Peyer's patch (tissue), 4 donors: ENCODE measurements around the gene RCVRN. TPM values are rescaled to one million over a fixed set of nuclear protein-coding genes. Genes with fewer than 3 reads are reported as not detected.

Experiments
- DNase-seq, 3 donors: peaks; one replicate each; pipeline ENCODE4 v3.0.0-alpha.2; 2017 to 2019
- H3K27ac ChIP-seq, 4 donors: fragments of 200-600 bp; sonication (generic); one replicate each; pipeline ENCODE4 v1.5.1; 2016 to 2019
- H3K27me3 ChIP-seq, 2 donors: fragments of 200-600 bp; sonication (generic); one replicate each; pipeline ENCODE4 v1.5.1; 2019
- H3K36me3 ChIP-seq, 3 donors: fragments of 200-600 bp; sonication (generic); one replicate each; pipeline ENCODE4 v1.5.1; 2016 to 2019
- H3K4me1 ChIP-seq, 4 donors: fragments of 200-600 bp; sonication (generic); one replicate each; pipeline ENCODE4 v1.5.1; 2016 to 2019
- H3K4me3 ChIP-seq, 4 donors: fragments of 200-600 bp; sonication (generic); 1 replicate in 3 of 4; 2 replicates in 1 of 4; pipeline ENCODE4 v1.5.1; 2016 to 2019; ENCODE audit warnings: mild to moderate bottlenecking in 1 of 4
- H3K9me3 ChIP-seq, 4 donors: fragments of 200-600 bp; sonication (generic); one replicate each; pipeline ENCODE4 v1.5.1; 2016 to 2019; ENCODE audit warnings: mild to moderate bottlenecking in 1 of 4
- POLR2A ChIP-seq, 2 donors: fragments of 450-650 bp; IDR thresholded peaks; one replicate each; pipeline ENCODE4 v1.5.1; 2017; ENCODE audit warnings: antibody characterized with exemption in 2 of 2, mild to moderate bottlenecking in 2 of 2, moderate library complexity in 2 of 2
- total RNA-seq, 4 donors: library from RNA; depleted of rRNA; stranded (reverse); fragments of >200 nt; gene quantifications; one replicate each; pipeline ENCODE4 v1.1.0, GENCODE V29; 2016
- TF ChIP-seq, protein P1 (sequence below), 6 experiments: fragments of 450-650 bp in 4 of 6; fragments of 200-600 bp in 2 of 6; sonication (generic) in 1 of 6; IDR thresholded peaks; one replicate each; pipeline ENCODE4 v1.5.1; 2017 to 2019; ENCODE audit warnings: antibody characterized with exemption in 6 of 6, mild to moderate bottlenecking in 3 of 6, moderate library complexity in 1 of 6

RCVRN gene
- total RNA-seq, 4 donors from 2014 or later = not detected

DNA sequence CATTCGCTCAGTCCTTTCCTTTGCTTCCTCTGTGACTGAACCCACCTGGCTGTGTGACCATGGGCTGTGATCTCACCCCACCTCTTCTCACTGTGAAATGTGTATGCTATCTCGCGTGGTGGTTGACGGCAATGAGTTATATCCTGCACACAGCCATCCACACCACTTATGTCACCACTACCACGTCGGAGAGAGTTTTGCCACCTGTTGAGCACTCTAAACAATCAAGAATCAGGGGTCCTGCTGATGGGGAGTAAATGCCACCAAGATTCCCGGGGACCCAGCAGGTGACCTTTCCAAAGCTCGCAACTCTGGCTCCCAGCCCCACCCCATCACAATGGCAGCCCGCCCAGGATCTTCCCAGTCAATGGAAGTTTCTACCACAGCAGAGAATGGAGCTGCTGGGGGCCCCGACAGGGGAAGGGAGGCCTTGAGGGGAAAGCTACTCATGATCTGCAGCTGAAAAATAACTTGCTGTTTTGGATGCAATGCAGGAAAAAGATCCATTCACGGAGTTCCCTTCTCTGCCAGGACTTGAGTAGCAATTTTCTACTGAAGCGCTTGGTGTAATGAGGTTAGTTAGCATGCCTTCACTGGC is 26.2 kb upstream of the RCVRN start:
- TF ChIP-seq POLR2A (IDR thresholded peaks at IDR 0.05) = no peak
- TF ChIP-seq, protein P1, sequence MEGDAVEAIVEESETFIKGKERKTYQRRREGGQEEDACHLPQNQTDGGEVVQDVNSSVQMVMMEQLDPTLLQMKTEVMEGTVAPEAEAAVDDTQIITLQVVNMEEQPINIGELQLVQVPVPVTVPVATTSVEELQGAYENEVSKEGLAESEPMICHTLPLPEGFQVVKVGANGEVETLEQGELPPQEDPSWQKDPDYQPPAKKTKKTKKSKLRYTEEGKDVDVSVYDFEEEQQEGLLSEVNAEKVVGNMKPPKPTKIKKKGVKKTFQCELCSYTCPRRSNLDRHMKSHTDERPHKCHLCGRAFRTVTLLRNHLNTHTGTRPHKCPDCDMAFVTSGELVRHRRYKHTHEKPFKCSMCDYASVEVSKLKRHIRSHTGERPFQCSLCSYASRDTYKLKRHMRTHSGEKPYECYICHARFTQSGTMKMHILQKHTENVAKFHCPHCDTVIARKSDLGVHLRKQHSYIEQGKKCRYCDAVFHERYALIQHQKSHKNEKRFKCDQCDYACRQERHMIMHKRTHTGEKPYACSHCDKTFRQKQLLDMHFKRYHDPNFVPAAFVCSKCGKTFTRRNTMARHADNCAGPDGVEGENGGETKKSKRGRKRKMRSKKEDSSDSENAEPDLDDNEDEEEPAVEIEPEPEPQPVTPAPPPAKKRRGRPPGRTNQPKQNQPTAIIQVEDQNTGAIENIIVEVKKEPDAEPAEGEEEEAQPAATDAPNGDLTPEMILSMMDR (IDR thresholded peaks at IDR 0.05) = no peak
- DNase-seq = no peak
- Histone ChIP-seq H3K27me3 (no peaks in the 10 kb centered on the region), H3K4me1 (no peaks in the 10 kb centered on the region), H3K9me3 (peaks cover 0 to 2% (median 0%) of the 10 kb centered on the region in 4 donors), H3K27ac (no peak overlapping the region), H3K4me3 (no peak overlapping the region), H3K36me3 (no peaks in the 10 kb centered on the region)

DNA sequence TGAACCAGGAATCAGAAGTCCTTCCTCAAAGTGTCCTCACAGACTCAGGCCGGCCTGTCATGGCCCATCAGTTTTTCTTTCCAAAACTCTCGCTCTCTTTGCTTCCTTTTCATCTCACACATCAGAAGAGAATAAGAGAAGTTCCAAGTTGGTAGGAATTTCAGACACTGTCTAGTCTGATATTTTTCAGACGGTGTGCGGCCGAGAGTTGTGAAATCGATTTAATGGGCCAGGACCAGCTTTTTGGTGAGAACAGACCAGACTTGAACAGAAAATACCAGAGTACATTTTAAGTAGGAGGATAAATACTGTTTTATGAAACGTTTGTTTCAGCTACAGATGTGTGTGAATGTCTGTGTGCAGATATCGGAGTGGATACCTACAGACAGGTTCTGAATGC is 24.8 kb upstream of the RCVRN start:
- H3K9me3 ChIP-seq = no peaks in the 10 kb centered on the region
- TF ChIP-seq, protein P1 (IDR thresholded peaks at IDR 0.05) = no peak
- TF ChIP-seq POLR2A (IDR thresholded peaks at IDR 0.05) = no peak
- DNase-seq = no peak
- H3K4me1 ChIP-seq = no peaks in the 10 kb centered on the region
- H3K36me3 ChIP-seq = no peaks in the 10 kb centered on the region
- no peaks in the 10 kb centered on the region for H3K27me3 ChIP-seq
- no peak overlapping the region for H3K4me3 ChIP-seq
- H3K27ac ChIP-seq = no peak overlapping the region

DNA sequence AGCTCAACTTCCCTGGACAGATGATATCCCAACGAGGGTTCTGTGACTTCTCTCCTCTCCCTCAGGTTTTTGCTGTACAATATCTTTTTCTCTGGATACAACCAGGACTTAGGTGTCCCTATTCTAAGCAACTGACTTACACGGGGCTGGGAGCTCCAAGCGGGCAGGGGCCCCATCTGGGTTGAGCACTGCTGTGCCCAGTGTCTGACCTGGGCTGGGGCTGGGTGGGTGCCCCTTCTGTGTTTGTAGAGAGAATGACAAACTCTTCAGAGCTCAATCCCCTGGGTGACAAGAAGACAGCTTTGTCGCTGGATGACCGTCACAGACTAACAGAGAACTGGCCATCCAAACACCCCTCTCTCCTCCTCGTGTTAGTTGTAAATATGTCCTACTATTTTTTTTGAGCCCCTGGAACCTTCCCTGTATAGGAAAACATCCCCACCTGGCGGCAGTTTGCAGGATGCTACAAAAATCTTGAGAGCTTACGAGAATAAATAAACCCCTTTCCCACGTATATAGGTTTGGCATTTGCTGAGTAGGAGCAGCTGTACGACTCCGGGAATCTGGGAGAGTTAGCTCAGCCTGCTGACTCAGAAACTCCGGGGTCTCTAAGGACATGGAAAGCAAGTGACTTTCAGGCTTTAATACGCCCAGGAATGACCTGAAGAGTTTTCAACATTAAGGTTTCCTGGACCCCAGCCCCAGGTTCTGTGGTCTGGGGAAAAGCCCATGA is 23.7 kb upstream of the RCVRN start:
- Histone ChIP-seq H3K27ac (peak overlapping the region in 1 of 4 donors; percentile 35), H3K4me3 (no peak overlapping the region), H3K36me3 (no peaks in the 10 kb centered on the region), H3K9me3 (no peaks in the 10 kb centered on the region), H3K4me1 (no peaks in the 10 kb centered on the region), H3K27me3 (no peaks in the 10 kb centered on the region)
- DNase-seq = no peak
- TF ChIP-seq, protein P1 (IDR thresholded peaks at IDR 0.05) = peak in 2 of 6 experiments; percentile 10 to 25
- TF ChIP-seq POLR2A (IDR thresholded peaks at IDR 0.05) = no peak

DNA sequence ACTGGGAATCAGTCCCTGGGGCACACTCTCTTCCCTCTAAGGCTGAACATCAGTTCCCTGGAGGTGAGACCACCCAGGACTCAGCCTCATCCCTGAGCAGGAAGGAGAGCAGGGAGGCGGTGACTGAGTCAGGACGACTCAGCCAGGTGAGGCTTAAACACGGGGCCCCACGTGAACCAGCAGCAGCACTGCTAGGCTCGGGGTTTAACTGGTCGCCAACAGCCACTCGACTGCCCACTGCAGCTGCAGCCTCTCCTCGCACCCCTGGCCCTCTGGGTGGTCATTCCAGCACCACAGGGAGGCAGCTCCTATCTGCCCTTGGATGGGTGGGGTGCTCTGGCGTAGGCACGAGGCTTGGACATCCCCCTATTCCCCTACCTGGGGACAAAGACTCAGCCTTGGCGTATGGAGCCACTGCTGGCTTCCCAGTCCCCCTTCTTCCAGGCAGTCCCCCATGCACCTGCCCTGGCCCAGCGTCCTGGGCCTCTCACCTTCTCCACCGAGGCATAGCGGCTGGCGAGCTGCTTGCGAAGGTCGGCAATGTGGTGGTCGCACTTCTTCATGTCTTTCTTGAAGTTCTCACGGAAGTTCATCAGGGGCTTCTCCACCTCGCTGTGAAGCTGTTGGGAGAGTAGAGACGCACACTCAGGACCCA is 21.2 kb upstream of the RCVRN start:
- Histone ChIP-seq H3K27me3 (no peaks in the 10 kb centered on the region), H3K4me3 (no peak overlapping the region), H3K36me3 (no peaks in the 10 kb centered on the region), H3K4me1 (no peaks in the 10 kb centered on the region), H3K27ac (no peak overlapping the region), H3K9me3 (no peaks in the 10 kb centered on the region)
- TF ChIP-seq POLR2A (IDR thresholded peaks at IDR 0.05) = no peak
- TF ChIP-seq, protein P1 (IDR thresholded peaks at IDR 0.05) = no peak
- DNase-seq = no peak

DNA sequence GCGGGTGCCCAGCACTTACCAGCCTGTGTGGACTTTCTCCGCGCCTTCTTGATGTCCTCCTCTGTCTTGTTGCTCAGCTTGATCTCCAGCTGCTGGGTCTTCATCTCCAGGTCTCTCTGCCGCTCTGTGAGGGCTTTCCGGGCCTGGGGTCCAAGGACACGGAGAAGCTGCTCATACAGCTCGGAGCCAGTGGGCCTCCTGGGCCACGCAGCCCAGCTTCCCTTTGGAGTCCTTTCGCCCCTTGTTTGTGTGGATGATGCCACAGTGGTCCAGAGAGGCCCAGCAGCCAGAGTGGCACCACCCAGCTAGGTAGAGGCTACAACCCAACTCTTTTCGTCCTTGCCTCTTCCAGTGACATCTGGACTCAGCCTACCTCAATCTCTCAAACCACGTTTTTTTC is 20.4 kb upstream of the RCVRN start:
- Histone ChIP-seq H3K27ac (no peak overlapping the region), H3K4me1 (no peaks in the 10 kb centered on the region), H3K36me3 (no peaks in the 10 kb centered on the region), H3K4me3 (no peak overlapping the region), H3K27me3 (no peaks in the 10 kb centered on the region), H3K9me3 (no peaks in the 10 kb centered on the region)
- DNase-seq = no peak
- TF ChIP-seq, protein P1 (IDR thresholded peaks at IDR 0.05) = no peak
- TF ChIP-seq POLR2A (IDR thresholded peaks at IDR 0.05) = no peak
